GM18511 (cell line): ENCODE measurements around the gene INPP4A.

Experiments used
- ATAC-seq: cut with Tn5 transposase; IDR thresholded peaks from one replicate; pipeline ENCODE4 v1.9.1; 2021; ENCODE audit warnings: mild to moderate bottlenecking, moderate library complexity; ENCODE audit not compliant: unreplicated experiment

INPP4A gene

DNA sequence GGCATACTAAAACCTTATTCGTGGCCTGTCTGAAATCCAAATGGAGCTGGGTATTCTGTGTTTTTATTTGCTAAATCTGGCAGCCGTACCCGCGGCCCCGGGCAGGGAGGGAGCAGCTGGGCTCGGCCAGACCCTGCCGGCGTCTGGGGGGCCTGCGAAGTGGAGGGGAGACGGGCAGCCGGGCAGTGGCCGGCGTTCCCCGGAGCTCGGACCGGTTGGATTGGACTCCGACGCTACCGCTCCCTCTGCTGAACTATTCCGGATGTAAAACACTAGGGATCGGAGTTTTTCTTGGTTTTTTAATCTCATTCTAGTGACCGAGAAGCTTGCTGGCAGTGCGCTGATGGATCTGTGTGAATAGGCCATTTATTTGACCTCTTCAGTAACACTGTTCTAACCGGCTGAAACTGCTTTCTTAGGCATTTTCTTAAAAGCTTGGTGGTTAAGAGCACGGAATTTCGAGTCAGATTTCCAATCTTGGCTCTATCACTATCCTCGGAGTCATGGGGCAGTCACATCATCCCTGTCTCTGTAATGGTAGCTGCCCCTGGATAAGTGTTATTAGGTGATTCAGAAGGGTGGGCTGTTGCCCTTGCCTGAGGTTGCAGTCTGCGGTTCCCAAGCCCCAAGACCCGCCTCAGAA, 164.4 kb downstream of the INPP4A start:
- peak; percentile 8 for ATAC-seq

- no peak for ATAC-seq
Measured at GRCh38 chr2:98614024-98614739, 169.5 kb downstream of the INPP4A start.

DNA sequence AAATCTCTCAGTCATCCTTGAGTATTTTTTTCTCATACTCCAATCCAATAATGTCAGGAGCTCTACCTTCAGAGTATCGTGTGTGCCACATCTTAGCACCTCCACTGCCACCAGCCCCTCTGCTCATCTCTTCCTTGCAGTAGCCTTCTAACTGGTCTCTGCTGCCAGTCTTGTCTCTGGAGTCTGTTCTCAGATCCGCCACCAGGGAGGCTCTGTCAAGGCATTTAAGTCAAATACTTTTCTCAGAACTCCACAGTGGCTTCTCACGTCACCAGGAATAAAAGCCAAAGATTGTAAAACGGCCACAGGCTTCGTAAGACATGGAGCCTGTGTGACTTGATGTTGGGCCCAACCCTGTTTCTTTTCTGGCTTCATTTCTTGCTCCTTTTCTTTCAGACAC, 170.8 kb downstream of the INPP4A start:
- ATAC-seq = no peak

- ATAC-seq = no peak
Measured at GRCh38 chr2:98617149-98617548, 172.5 kb downstream of the INPP4A start.

GRCh38 chr2:98623657-98624056, 179.0 kb downstream of the INPP4A start:
- no peak for ATAC-seq

- ATAC-seq = no peak
Measured at GRCh38 chr2:98632351-98632750, 187.7 kb downstream of the INPP4A start.

DNA sequence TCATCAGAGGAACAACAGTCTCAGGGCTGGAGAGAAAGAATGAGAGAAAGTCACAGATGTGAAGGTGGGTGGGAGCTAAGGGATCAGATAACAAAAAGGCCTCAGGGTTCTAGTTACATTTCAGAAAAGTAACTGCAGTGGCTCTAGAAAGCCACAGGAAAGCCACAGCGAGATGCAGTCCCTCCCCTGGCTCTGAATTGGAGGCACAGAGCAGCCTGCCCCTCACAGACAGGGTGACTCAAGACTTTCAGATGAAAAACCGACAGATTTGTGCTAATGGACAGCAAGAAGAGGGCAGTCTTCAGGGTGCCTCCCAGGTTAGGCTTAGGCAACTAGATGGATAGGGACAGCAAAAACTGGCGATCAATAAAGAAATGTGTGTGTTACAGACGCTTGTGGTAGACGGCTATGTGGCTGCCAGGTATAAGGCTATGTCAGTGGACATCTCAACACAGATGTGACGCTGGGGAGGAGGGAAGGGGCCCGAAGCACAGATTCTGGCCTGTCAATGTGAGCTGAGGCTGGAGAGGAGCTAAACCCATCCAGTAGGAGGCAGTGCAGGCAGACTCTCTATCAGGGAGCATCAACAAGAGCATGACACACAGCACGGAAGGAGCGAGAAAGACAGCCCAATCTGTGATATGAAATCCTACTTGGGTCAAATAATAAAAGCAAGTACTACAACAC, 189.9 kb downstream of the INPP4A start:
- ATAC-seq = no peak

- ATAC-seq = peak; percentile 89
Measured at GRCh38 chr2:98637401-98638147, 192.9 kb downstream of the INPP4A start.

DNA sequence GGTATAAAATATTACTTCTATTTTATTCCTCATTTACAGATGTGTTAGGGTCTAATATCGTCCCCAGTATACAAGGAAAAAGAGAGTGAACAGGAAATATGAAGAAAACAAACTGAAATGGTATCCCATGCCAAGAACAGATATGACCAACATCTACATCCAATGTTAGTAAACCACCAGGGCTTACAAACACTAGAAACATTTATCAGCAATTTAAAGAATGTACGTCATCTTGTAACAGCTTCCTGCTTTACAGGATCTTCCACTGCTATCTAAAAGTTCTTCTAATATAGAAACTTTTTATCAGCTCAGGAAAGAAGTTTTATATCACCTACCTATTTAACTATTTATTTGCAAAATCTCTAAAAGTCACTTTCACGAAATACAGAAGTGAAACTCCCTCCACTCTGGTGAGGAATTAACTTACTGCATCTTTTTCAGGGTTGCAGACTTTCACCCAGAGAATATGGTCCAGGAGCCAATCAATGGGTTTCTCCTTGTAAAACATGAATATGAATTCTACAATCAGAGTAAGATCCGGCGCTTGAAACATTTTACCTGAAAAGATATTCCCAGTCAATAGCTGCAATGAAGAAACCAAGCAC, 198.9 kb downstream of the INPP4A start:
- ATAC-seq = no peak
